SK-N-SH (cell line): ENCODE data around the gene TUT7. TPM values are rescaled to one million over a fixed set of nuclear protein-coding genes. Genes with fewer than 3 reads are reported as not detected.

Source experiments
- CTCF ChIA-PET: fragments of 300-600, 350-600 bp; formaldehyde crosslinking; extraction: SDS; loops from one replicate; lab custom pipeline; 2021; lab: Yijun Ruan, JAX
- POLR2A ChIA-PET: fragments of 350-600 bp; sonication (Branson Sonifier 250); formaldehyde crosslinking; extraction: SDS; loops from one replicate; lab custom pipeline; 2020; ENCODE audit warnings: antibody characterized with exemption, inconsistent platforms; lab: Yijun Ruan, JAX
- DNase-seq: peaks from one replicate; pipeline ENCODE4 v3.0.0; 2012
- H2AFZ ChIP-seq: fragments of 200-600 bp; sonication (generic); 2 replicates; pipeline ENCODE4 v1.8.1; 2016; ENCODE audit warnings: antibody characterized with exemption, mild to moderate bottlenecking, low read depth
- H3F3A ChIP-seq: fragments of 200-600 bp; sonication (generic); replicated peaks from 2 replicates; pipeline ENCODE3; 2016; ENCODE audit warnings: antibody characterized with exemption, mild to moderate bottlenecking; ENCODE audit not compliant: insufficient read depth
- H3K27ac ChIP-seq, 2 experiments: fragments of 200-500 bp in 1 of 2; fragments of 200-600 bp in 1 of 2; sonication (Bioruptor generic) in 1 of 2; sonication (generic), shearing (Covaris generic) in 1 of 2; 2 replicates each; pipeline versions ENCODE4 v1.5.1 to v1.6.1; 2014 to 2016; ENCODE audit warnings: low read depth in 2 of 2, inconsistent platforms in 1 of 2, low read length in 1 of 2, mild to moderate bottlenecking in 1 of 2, mixed read lengths in 1 of 2
- H3K27me3 ChIP-seq: fragments of 200-600 bp; sonication (generic), shearing (Covaris generic); 2 replicates; pipeline ENCODE4 v1.6.1; 2016; ENCODE audit warnings: mixed run types; ENCODE audit not compliant: insufficient read depth
- H3K36me3 ChIP-seq, 2 experiments: fragments of 200-500 bp in 1 of 2; fragments of 200-600 bp in 1 of 2; sonication (Bioruptor generic) in 1 of 2; sonication (generic) in 1 of 2; replicated peaks in 1 of 2; 2 replicates each; pipeline versions ENCODE3 to v1.5.1; 2014 to 2016; ENCODE audit warnings: low read length in 1 of 2, mild to moderate bottlenecking in 1 of 2; ENCODE audit not compliant: insufficient read depth in 2 of 2, control insufficient read depth in 1 of 2
- H3K4me1 ChIP-seq, 2 experiments: fragments of 200-500 bp in 1 of 2; fragments of 200-600 bp in 1 of 2; sonication (Bioruptor generic) in 1 of 2; sonication (generic), shearing (Covaris generic) in 1 of 2; 2 replicates each; pipeline versions ENCODE4 v1.5.1 to v1.6.1; 2014 to 2016; ENCODE audit warnings: low read depth in 1 of 2, low read length in 1 of 2, mixed run types in 1 of 2; ENCODE audit not compliant: insufficient read depth in 2 of 2, control insufficient read depth in 1 of 2
- H3K4me2 ChIP-seq: fragments of 200-600 bp; sonication (generic), shearing (Covaris generic); 2 replicates; pipeline ENCODE4 v1.6.1; 2017; ENCODE audit warnings: mixed run types
- H3K4me3 ChIP-seq, 2 experiments: fragments of 200-500 bp in 1 of 2; fragments of 200-600 bp in 1 of 2; sonication (Bioruptor generic) in 1 of 2; sonication (generic), shearing (Covaris generic) in 1 of 2; 2 replicates each; pipeline versions ENCODE4 v1.5.1 to v1.8.1; 2014 to 2016; ENCODE audit warnings: low read depth in 2 of 2, inconsistent platforms in 1 of 2, low read length in 1 of 2, mild to moderate bottlenecking in 1 of 2, mixed read lengths in 1 of 2, moderate library complexity in 1 of 2
- H3K79me2 ChIP-seq: fragments of 200-600 bp; sonication (generic); 2 replicates; pipeline ENCODE4 v1.8.1; 2017; ENCODE audit warnings: mild to moderate bottlenecking; ENCODE audit not compliant: insufficient read depth
- H3K9ac ChIP-seq: fragments of 200-600 bp; sonication (generic); 2 replicates; pipeline ENCODE4 v1.6.1; 2017; ENCODE audit warnings: mixed run types
- H3K9me2 ChIP-seq: fragments of 200-600 bp; sonication (generic); 2 replicates; pipeline ENCODE4 v1.6.1; 2017; ENCODE audit warnings: mixed run types
- H3K9me3 ChIP-seq: fragments of 200-600 bp; sonication (generic); 2 replicates; pipeline ENCODE4 v1.6.1; 2017; ENCODE audit warnings: mixed run types, mild to moderate bottlenecking, moderate library complexity
- H4K20me1 ChIP-seq: fragments of 200-600 bp; sonication (generic); 2 replicates; pipeline ENCODE4 v1.6.1; 2017; ENCODE audit warnings: mild to moderate bottlenecking, mixed run types; ENCODE audit not compliant: insufficient read depth
- ELF1 ChIP-seq: IDR thresholded peaks from 2 replicates; pipeline ENCODE4 v1.4.0; 2012
- EZH2phosphoT487 ChIP-seq: fragments of 200-600 bp; sonication (generic); IDR thresholded peaks from 2 replicates; pipeline ENCODE4 v1.6.1; 2017; ENCODE audit warnings: low read depth, mixed run types, mild to moderate bottlenecking, antibody characterized with exemption, moderate library complexity, borderline replicate concordance
- FOSL2 ChIP-seq: IDR thresholded peaks from 2 replicates; pipeline ENCODE4 v1.4.0; 2012; ENCODE audit warnings: low read depth, mild to moderate bottlenecking, moderate library complexity, borderline replicate concordance
- GABPA ChIP-seq: IDR thresholded peaks from 2 replicates; pipeline ENCODE4 v1.4.0; 2012; ENCODE audit warnings: low read depth, mild to moderate bottlenecking
- JUND ChIP-seq: IDR thresholded peaks from 2 replicates; pipeline ENCODE4 v1.4.0; 2012
- MXI1 ChIP-seq: IDR thresholded peaks from 2 replicates; pipeline ENCODE4 v1.6.1; 2012; ENCODE audit warnings: mild to moderate bottlenecking, low read depth, low read length, improper control_type of control experiment
- NFIC ChIP-seq: IDR thresholded peaks from 2 replicates; pipeline ENCODE4 v1.4.0; 2012; ENCODE audit warnings: borderline replicate concordance
- PBX3 ChIP-seq: IDR thresholded peaks from 2 replicates; pipeline ENCODE4; 2012
- RAD21 ChIP-seq: IDR thresholded peaks from 2 replicates; pipeline ENCODE4 v1.6.1; 2012; ENCODE audit warnings: mild to moderate bottlenecking, low read length
- RCOR1 ChIP-seq: fragments of 150-350 bp; IDR thresholded peaks from 2 replicates; pipeline ENCODE4 v1.6.1; 2017; ENCODE audit warnings: antibody characterized with exemption, low read length
- RFX5 ChIP-seq: IDR thresholded peaks from 2 replicates; pipeline ENCODE4 v1.6.1; 2012; ENCODE audit warnings: mild to moderate bottlenecking, improper control_type of control experiment, low read length
- RXRA ChIP-seq: IDR thresholded peaks from 2 replicates; pipeline ENCODE4 v1.4.0; 2012; ENCODE audit warnings: low read depth, mild to moderate bottlenecking, borderline replicate concordance
- TAF1 ChIP-seq: IDR thresholded peaks from 2 replicates; pipeline ENCODE4 v1.6.1; 2012; ENCODE audit warnings: low read depth, mild to moderate bottlenecking, low read length, moderate library complexity, borderline replicate concordance
- USF1 ChIP-seq: IDR thresholded peaks from 2 replicates; pipeline ENCODE4 v1.4.0; 2012; ENCODE audit warnings: low read depth, borderline replicate concordance
- USF2 ChIP-seq: fragments of 150-350 bp; IDR thresholded peaks from 2 replicates; pipeline ENCODE4 v1.6.1; 2017; ENCODE audit warnings: antibody characterized with exemption, low read length, low read depth, borderline replicate concordance
- YY1 ChIP-seq: IDR thresholded peaks from 2 replicates; pipeline ENCODE4 v1.4.0; 2012; ENCODE audit warnings: low read depth, mild to moderate bottlenecking
- ZBTB33 ChIP-seq: IDR thresholded peaks from 2 replicates; pipeline ENCODE4 v1.4.0; 2012; ENCODE audit warnings: low read depth, borderline replicate concordance
- WGBS: methylation state at CpG from one replicate; pipeline ENCODE4 v1.1.6; 2017; ENCODE audit warnings: low lambda C conversion rate; 5-methylcytosine and 5-hydroxymethylcytosine counted together
- polyA plus RNA-seq, 3 experiments: library from polyadenylated mRNA; depleted of rRNA; stranded (reverse); fragments of >200 nt; gene quantifications; 2 replicates each; pipeline ENCODE4 v1.2.3, GENCODE V29; 2012

Gene TUT7
- polyA plus RNA-seq, 1 of the 3 experiments (the other 2 are of a cell fraction): 6.7 TPM

GRCh38 chr9:86337469-86338108 is 16.6 kb downstream of the TUT7 start:
- Histone ChIP-seq H3K4me1 (peaks cover 0 to 7% of the 10 kb centered on the region in 2 experiments; a peak in 1 of 4 replicates), H3K9me2 (no peaks in the 10 kb centered on the region), H3F3A (peaks cover 19% of the 10 kb centered on the region), H2AFZ (no peak overlapping the region), H3K4me2 (no peak overlapping the region), H3K4me3 (no peak overlapping the region), H3K9ac (no peak overlapping the region), H3K27me3 (no peaks in the 10 kb centered on the region), H3K9me3 (no peaks in the 10 kb centered on the region), H3K27ac (no peak overlapping the region), H3K79me2 (no peaks in the 10 kb centered on the region), H4K20me1 (no peaks in the 10 kb centered on the region), H3K36me3 (peaks cover 80 to 86% of the 10 kb centered on the region in 2 experiments)
- 89% methylated on average over 9 of the region's 9 CpGs for WGBS
- DNase-seq: no peak
- CTCF ChIA-PET: no interaction called here
- POLR2A ChIA-PET: no interaction called here
- no peak for TF ChIP-seq GABPA
- TF ChIP-seq USF1: no peak
- no peak for TF ChIP-seq RFX5
- no peak for TF ChIP-seq EZH2phosphoT487

- peaks cover 0 to 3% of the 10 kb centered on the region in 2 experiments; a peak in 1 of 4 replicates for H3K4me1 ChIP-seq
- peaks cover 73 to 84% of the 10 kb centered on the region in 2 experiments for H3K36me3 ChIP-seq
- no peak overlapping the region for H3K9ac ChIP-seq
- TF ChIP-seq GABPA: no peak
- TF ChIP-seq RCOR1: no peak
- no peak for TF ChIP-seq JUND
- no peak for TF ChIP-seq USF2
- no peak for TF ChIP-seq EZH2phosphoT487
- TF ChIP-seq MXI1: no peak
- no peak for TF ChIP-seq NFIC
- no peak for TF ChIP-seq ELF1
- TF ChIP-seq PBX3: no peak
- TF ChIP-seq TAF1: no peak
- no peak for TF ChIP-seq RXRA
- TF ChIP-seq FOSL2: no peak
- TF ChIP-seq YY1: no peak
- TF ChIP-seq USF1: no peak
- TF ChIP-seq RAD21: no peak
- TF ChIP-seq ZBTB33: no peak
- H3K9me2 ChIP-seq: no peaks in the 10 kb centered on the region
- 95% methylated on average over 1 of the region's 1 CpG for WGBS
- CTCF ChIA-PET: no interaction called here
- H3K79me2 ChIP-seq: no peaks in the 10 kb centered on the region
- H2AFZ ChIP-seq: no peak overlapping the region
- H3K9me3 ChIP-seq: no peaks in the 10 kb centered on the region
- DNase-seq: no peak
- POLR2A ChIA-PET: no interaction called here
- H3K4me3 ChIP-seq: no peak overlapping the region
- H4K20me1 ChIP-seq: no peaks in the 10 kb centered on the region
- peaks cover 10% of the 10 kb centered on the region for H3F3A ChIP-seq
- H3K27me3 ChIP-seq: no peaks in the 10 kb centered on the region
- H3K27ac ChIP-seq: no peak overlapping the region
- no peak overlapping the region for H3K4me2 ChIP-seq
Observed at GRCh38 chr9:86336058-86336457, 18.2 kb downstream of the TUT7 start.
